Body of pancreas (tissue), 4 donors: Measurements from ENCODE around the gene CELA2A.

Experiments
- CTCF ChIP-seq, 7 experiments: fragments of 450-650 bp in 4 of 7; fragments of 200-600 bp in 3 of 7; sonication (generic) in 3 of 7; IDR thresholded peaks; one replicate each; pipeline ENCODE4 v1.5.1; 2016 to 2019; ENCODE audit warnings: antibody characterized with exemption in 7 of 7
- POLR2A ChIP-seq, 3 donors: fragments of 450-650 bp; IDR thresholded peaks; one replicate each; pipeline ENCODE4 v1.6.1; 2016; ENCODE audit warnings: antibody characterized with exemption in 3 of 3, mild to moderate bottlenecking in 2 of 3

GRCh38 chr1:15426492-15427279 is 29.8 kb upstream of the CELA2A start:
- no peak for TF ChIP-seq CTCF (IDR thresholded peaks at IDR 0.05)
- no peak for TF ChIP-seq POLR2A (IDR thresholded peaks at IDR 0.05)
